Measurements from ENCODE around the gene SLC24A3.

Gene SLC24A3

GRCh38 chr20:19758133-19758500 lies 545.7 kb downstream of the SLC24A3 start, which contains the start of gene RIN2:
TSS of gene RIN2 (plus strand) at chr20:19758258. CDS start at chr20:19889602, 131,344 bp downstream.
- no peak for DNase-seq

GRCh38 chr20:19758501-19759331 lies 546.3 kb downstream of the SLC24A3 start:
- no peak for DNase-seq

GRCh38 chr20:19760371-19760721 lies 547.9 kb downstream of the SLC24A3 start:
- DNase-seq, result no peak

- no peak for DNase-seq
Observed at GRCh38 chr20:19761326-19761725, 548.9 kb downstream of the SLC24A3 start.

- DNase-seq, result no peak
Observed at GRCh38 chr20:19761841-19762240, 549.4 kb downstream of the SLC24A3 start.

GRCh38 chr20:19764207-19764606 lies 551.8 kb downstream of the SLC24A3 start:
- DNase-seq, result no peak

DNA sequence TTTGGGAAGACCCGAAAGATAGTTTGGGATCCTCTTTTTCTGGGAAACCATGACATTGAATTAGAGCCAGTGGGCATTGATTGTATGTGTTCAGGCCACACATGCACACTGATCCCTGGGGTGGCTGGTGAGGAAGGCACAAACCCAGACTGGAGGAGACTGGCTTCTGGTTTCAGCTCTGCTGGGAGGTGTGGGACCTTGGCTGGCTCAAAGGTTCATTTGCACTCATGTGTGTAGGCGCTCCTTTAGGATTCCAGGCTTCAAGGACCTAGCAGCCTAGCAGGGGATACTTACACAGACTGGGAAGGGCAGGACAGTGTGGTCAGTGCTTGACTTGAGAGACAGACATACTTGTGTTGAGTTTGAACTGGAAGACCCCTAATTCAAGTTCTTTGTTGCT lies 552.8 kb downstream of the SLC24A3 start:
- DNase-seq, result no peak

- DNase-seq, result no peak
Observed at GRCh38 chr20:19765913-19766312, 553.5 kb downstream of the SLC24A3 start.

- DNase-seq, result no peak
Observed at GRCh38 chr20:19767070-19767469, 554.6 kb downstream of the SLC24A3 start.

- no peak for DNase-seq
Observed at GRCh38 chr20:19768325-19768842, 555.9 kb downstream of the SLC24A3 start.

GRCh38 chr20:19769507-19769906 lies 557.1 kb downstream of the SLC24A3 start:
- no peak for DNase-seq

- no peak for DNase-seq
Observed at GRCh38 chr20:19770375-19770774, 557.9 kb downstream of the SLC24A3 start.

GRCh38 chr20:19771031-19771430 lies 558.6 kb downstream of the SLC24A3 start:
- DNase-seq, result no peak

Measured in Kasumi-1 (cell line).